Neutrophil (primary cell): ENCODE measurements around the gene EVX2.

Experiments
- H3K27ac ChIP-seq: fragments of 200-600 bp; sonication (generic); 2 replicates; pipeline ENCODE4 v1.5.1; 2016; ENCODE audit warnings: mild to moderate bottlenecking, moderate library complexity
- H3K27me3 ChIP-seq: fragments of 200-600 bp; sonication (generic); 2 replicates; pipeline ENCODE4 v1.6.0; 2016; ENCODE audit warnings: mild to moderate bottlenecking
- H3K36me3 ChIP-seq: fragments of 200-600 bp; sonication (generic); 2 replicates; pipeline ENCODE4 v1.5.1; 2017
- H3K4me1 ChIP-seq, 2 experiments: fragments of 200-600 bp in 1 of 2; sonication (generic) in 1 of 2; 1 replicate in 1 of 2; 2 replicates in 1 of 2; pipeline versions ENCODE4 v1.5.1 to v1.6.1; 2013 to 2016; ENCODE audit warnings: low read depth in 1 of 2, low read length in 1 of 2, mild to moderate bottlenecking in 1 of 2, moderate library complexity in 1 of 2; ENCODE audit not compliant: control insufficient read depth in 1 of 2, insufficient read depth in 1 of 2
- H3K4me3 ChIP-seq, 2 experiments: fragments of 200-600 bp in 1 of 2; sonication (generic) in 1 of 2; 1 replicate in 1 of 2; 2 replicates in 1 of 2; pipeline ENCODE4 v1.5.1; 2013 to 2016; ENCODE audit warnings: low read depth in 1 of 2, low read length in 1 of 2, mild to moderate bottlenecking in 1 of 2, moderate library complexity in 1 of 2
- H3K9me3 ChIP-seq: fragments of 200-600 bp; sonication (generic); 2 replicates; pipeline ENCODE4 v1.5.1; 2016
- TF ChIP-seq, protein P1 (sequence below): fragments of 200-600 bp; sonication (generic); IDR thresholded peaks from 2 replicates; pipeline ENCODE4 v1.5.1; 2016; ENCODE audit warnings: antibody characterized with exemption

EVX2 gene

GRCh38 chr2:176094349-176094748 is 10.6 kb upstream of the EVX2 start:
- peaks cover 32 to 40% of the 10 kb centered on the region in 2 experiments for H3K4me1 ChIP-seq
- H3K36me3 ChIP-seq: no peaks in the 10 kb centered on the region
- peaks cover 100% of the 10 kb centered on the region for H3K27me3 ChIP-seq
- H3K9me3 ChIP-seq: no peaks in the 10 kb centered on the region
- H3K27ac ChIP-seq: no peak overlapping the region
- no peak overlapping the region for H3K4me3 ChIP-seq
- TF ChIP-seq, protein P1, sequence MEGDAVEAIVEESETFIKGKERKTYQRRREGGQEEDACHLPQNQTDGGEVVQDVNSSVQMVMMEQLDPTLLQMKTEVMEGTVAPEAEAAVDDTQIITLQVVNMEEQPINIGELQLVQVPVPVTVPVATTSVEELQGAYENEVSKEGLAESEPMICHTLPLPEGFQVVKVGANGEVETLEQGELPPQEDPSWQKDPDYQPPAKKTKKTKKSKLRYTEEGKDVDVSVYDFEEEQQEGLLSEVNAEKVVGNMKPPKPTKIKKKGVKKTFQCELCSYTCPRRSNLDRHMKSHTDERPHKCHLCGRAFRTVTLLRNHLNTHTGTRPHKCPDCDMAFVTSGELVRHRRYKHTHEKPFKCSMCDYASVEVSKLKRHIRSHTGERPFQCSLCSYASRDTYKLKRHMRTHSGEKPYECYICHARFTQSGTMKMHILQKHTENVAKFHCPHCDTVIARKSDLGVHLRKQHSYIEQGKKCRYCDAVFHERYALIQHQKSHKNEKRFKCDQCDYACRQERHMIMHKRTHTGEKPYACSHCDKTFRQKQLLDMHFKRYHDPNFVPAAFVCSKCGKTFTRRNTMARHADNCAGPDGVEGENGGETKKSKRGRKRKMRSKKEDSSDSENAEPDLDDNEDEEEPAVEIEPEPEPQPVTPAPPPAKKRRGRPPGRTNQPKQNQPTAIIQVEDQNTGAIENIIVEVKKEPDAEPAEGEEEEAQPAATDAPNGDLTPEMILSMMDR: no peak

DNA sequence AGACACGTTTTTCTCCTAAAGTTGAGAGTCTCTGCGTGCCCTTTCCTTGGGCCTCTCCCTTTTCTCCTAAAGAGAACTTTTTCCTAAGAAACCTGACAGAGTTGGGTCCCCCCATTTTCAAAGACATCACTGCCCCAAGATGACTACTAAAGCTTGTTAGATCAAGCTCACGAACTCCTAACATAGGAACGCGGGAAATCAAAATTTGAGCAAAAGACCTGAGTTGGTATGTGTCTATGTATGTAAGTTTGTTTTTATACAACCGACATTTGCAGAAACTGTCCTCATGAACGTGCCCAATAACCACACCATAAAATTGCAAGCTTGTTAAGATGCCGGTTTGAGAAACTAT is 10.1 kb upstream of the EVX2 start:
- Histone ChIP-seq H3K4me3 (no peak overlapping the region), H3K27ac (no peak overlapping the region), H3K36me3 (no peaks in the 10 kb centered on the region), H3K9me3 (no peaks in the 10 kb centered on the region), H3K27me3 (peaks cover 100% of the 10 kb centered on the region), H3K4me1 (peaks cover 32 to 40% of the 10 kb centered on the region in 2 experiments)
- TF ChIP-seq, protein P1: no peak

- peaks cover 33 to 43% of the 10 kb centered on the region in 2 experiments for H3K4me1 ChIP-seq
- H3K36me3 ChIP-seq: no peaks in the 10 kb centered on the region
- peaks cover 100% of the 10 kb centered on the region for H3K27me3 ChIP-seq
- peak overlapping the region in 1 of 2 experiments; percentile 41 for H3K4me3 ChIP-seq
- no peaks in the 10 kb centered on the region for H3K9me3 ChIP-seq
- TF ChIP-seq, protein P1: no peak
- no peak overlapping the region for H3K27ac ChIP-seq
Observed at GRCh38 chr2:176093145-176093897, 9.6 kb upstream of the EVX2 start.

DNA sequence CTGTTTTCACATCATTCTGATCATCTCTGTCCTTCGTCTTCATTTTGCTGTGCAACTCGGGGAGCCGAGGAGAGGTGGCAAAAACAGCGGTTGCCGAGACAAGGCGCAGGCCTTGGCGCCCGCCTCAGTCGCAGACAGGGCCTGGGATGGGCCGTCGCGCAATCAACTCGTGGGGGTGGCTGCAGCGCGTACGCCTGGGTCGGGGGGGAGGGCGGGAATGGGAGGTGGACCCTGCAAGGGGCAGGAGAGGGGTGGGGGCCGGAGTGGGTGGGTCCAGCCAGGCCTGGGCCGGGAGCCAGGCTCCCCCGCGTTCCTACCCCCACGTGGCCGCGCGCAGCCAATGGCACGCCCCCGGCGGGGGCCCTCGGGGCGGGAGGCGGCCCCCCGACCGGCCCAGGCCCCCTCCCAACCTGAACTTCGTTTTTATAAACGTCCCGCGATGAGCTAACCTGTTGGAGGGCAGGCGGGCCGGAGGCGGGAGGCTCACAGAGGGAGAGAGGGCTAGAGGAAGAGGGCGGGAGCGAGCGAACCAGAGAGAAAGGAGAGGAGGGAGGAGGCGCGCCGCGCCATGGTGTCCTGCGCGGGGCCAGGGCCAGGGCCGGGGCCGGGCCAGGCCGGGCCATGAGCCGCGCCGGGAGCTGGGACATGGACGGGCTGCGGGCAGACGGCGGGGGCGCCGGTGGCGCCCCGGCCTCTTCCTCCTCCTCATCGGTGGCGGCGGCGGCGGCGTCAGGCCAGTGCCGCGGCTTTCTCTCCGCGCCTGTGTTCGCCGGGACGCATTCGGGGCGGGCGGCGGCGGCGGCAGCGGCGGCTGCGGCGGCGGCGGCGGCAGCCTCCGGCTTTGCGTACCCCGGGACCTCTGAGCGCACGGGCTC is 8.7 kb upstream of the EVX2 start, which contains the start of gene HOXD13:
HOXD13 (plus strand) TSS at position 452 of the 875 bp plus-strand sequence; CDS start at position 622, 170 bp downstream.
- H3K4me1 ChIP-seq: peaks cover 33 to 47% of the 10 kb centered on the region in 2 experiments
- H3K36me3 ChIP-seq: no peaks in the 10 kb centered on the region
- peak within 1 kb of the TSS in 1 of 2 experiments; percentile 41 for H3K4me3 ChIP-seq
- peaks cover 100% of the 10 kb centered on the region for H3K27me3 ChIP-seq
- no peak within 1 kb of the TSS for H3K27ac ChIP-seq
- no peaks in the 10 kb centered on the region for H3K9me3 ChIP-seq
- TF ChIP-seq, protein P1: no peak

- TF ChIP-seq, protein P1: no peak
- Histone ChIP-seq H3K36me3 (no peaks in the 10 kb centered on the region), H3K4me1 (peaks cover 24 to 38% of the 10 kb centered on the region in 2 experiments), H3K4me3 (no peak overlapping the region), H3K27me3 (peaks cover 100% of the 10 kb centered on the region), H3K27ac (no peak overlapping the region), H3K9me3 (no peaks in the 10 kb centered on the region)
Observed at GRCh38 chr2:176091329-176092258, 7.8 kb upstream of the EVX2 start.
